SIG-M5 treated with dmso at 0.1 percent for 504 hours (cell line): ENCODE data around the gene LRRC4C.

Experiments used
- DNase-seq: peaks from one replicate; lab custom pipeline; 2025; ENCODE audit not compliant: unreplicated experiment; lab: John Stamatoyannopoulos, UW

The LRRC4C gene

GRCh38 chr11:41459465-41460401 lies at the start of gene LRRC4C:
Gene LRRC4C (minus strand): TSS chr11:41459652.
- no peak for DNase-seq

GRCh38 chr11:41508121-41508520 lies 48.7 kb upstream of the LRRC4C start:
- no peak for DNase-seq

- DNase-seq, result no peak
These were observed 40.0 kb upstream of the LRRC4C start for GRCh38 chr11:41499429-41499828.

GRCh38 chr11:41498726-41499125 lies 39.3 kb upstream of the LRRC4C start:
- DNase-seq, result peak; percentile 4

GRCh38 chr11:41497974-41498373 lies 38.5 kb upstream of the LRRC4C start:
- DNase-seq, result no peak

GRCh38 chr11:41494716-41495115 lies 35.3 kb upstream of the LRRC4C start:
- DNase-seq, result no peak

GRCh38 chr11:41486424-41486823 lies 27.0 kb upstream of the LRRC4C start:
- no peak for DNase-seq

- DNase-seq, result no peak
These were observed 24.5 kb upstream of the LRRC4C start for GRCh38 chr11:41483956-41484355.

- no peak for DNase-seq
These were observed 19.7 kb upstream of the LRRC4C start for GRCh38 chr11:41479179-41479578.

- DNase-seq, result no peak
These were observed 1.7 kb upstream of the LRRC4C start for GRCh38 chr11:41461057-41461681.

- no peak for DNase-seq
These were observed 811 bp downstream of the LRRC4C start for GRCh38 chr11:41458641-41459040.

- no peak for DNase-seq
These were observed 1.3 kb downstream of the LRRC4C start for GRCh38 chr11:41458154-41458553.

- no peak for DNase-seq
These were observed 2.0 kb downstream of the LRRC4C start for GRCh38 chr11:41457216-41458014.

GRCh38 chr11:41456269-41456668 lies 3.2 kb downstream of the LRRC4C start:
- DNase-seq, result no peak

GRCh38 chr11:41451011-41451410 lies 8.4 kb downstream of the LRRC4C start:
- no peak for DNase-seq

GRCh38 chr11:41449483-41450050 lies 9.9 kb downstream of the LRRC4C start:
- no peak for DNase-seq

GRCh38 chr11:41446566-41446965 lies 12.9 kb downstream of the LRRC4C start:
- DNase-seq, result no peak

- DNase-seq, result no peak
These were observed 13.3 kb downstream of the LRRC4C start for GRCh38 chr11:41446107-41446506.

- no peak for DNase-seq
These were observed 22.4 kb downstream of the LRRC4C start for GRCh38 chr11:41437006-41437490.

GRCh38 chr11:41435531-41435930 lies 23.9 kb downstream of the LRRC4C start:
- DNase-seq, result no peak

GRCh38 chr11:41431784-41432183 lies 27.7 kb downstream of the LRRC4C start:
- no peak for DNase-seq
